GM12892 (cell line): ENCODE results near the gene TLN1.

Source experiments
- POLR2AphosphoS5 ChIP-seq: IDR thresholded peaks from 2 replicates; pipeline ENCODE4 v1.6.1; 2011; ENCODE audit warnings: low read depth, low read length, control low read depth
- TAF1 ChIP-seq: IDR thresholded peaks from 2 replicates; pipeline ENCODE4 v1.6.1; 2011; ENCODE audit warnings: low read depth, mild to moderate bottlenecking, control low read depth, low read length, borderline replicate concordance

- TF ChIP-seq TAF1 (no peak), POLR2AphosphoS5 (no peak)
These were observed 81.4 kb downstream of the TLN1 start, which contains the start of gene SIT1 for GRCh38 chr9:35650341-35651158.
